Myocyte (in vitro differentiated cells): ENCODE data around the gene SPPL3. TPM values are rescaled to one million over a fixed set of nuclear protein-coding genes. Genes with fewer than 3 reads are reported as not detected.
A peak's percentile ranks its signal among the peaks of the same experiment; 100 is the strongest.

Experiments used
- DNase-seq: peaks from one replicate; pipeline ENCODE4 v3.0.0-alpha.2; 2012; ENCODE audit warnings: low read depth
- total RNA-seq: library from RNA; depleted of rRNA; stranded (reverse); fragments of >200 nt; gene quantifications from 2 replicates; pipeline ENCODE4 v1.2.3, GENCODE V29; 2014

SPPL3 gene
- total RNA-seq, 1 donor from 2014 or later = 12.2 TPM

DNA sequence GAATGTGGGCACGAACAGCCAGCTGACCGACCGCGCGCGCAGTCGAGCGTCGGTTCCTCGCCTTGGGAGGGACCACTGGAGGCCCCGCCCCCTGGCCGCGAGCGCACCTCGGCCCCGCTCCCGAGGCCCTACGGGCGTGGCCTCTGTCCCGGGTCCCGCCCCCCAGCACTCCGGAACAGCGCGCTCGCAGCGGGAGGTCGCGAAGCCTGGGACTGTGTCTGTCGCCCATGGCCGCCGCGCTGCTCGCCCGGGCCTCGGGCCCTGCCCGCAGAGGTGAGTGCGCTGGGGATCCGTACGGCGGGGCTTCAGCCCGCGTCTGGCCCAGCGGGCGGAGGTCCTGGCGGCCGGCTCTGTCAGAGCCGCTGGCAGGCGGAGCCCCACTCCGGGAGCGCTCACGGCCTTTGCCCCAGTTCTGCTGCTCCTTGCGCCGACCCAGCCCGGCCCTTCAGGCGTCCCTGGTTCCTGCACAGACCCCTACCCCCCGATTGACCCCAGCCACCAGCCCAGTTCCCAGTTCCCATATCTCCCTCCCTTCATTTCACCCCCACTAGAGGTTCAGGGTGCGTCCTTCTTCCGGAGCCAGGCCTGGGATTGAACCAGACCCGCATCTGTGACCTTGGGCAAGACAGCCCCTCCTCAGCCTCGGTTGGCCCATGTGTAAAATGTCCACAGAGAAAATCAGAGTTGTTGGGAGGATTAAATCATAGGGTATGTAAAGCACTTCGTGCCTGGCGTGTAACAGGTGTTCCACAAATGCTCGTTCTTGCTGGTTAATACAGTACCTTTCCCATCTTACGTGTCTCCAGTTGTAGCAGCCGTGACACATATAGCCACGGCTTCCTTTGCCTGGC lies 178.3 kb downstream of the SPPL3 start, which contains the start of gene ACADS:
Gene ACADS, plus strand, starts transcription at position 168 of the 851 bp plus-strand sequence. Its CDS starts 60 bp downstream, at position 228.
- DNase-seq = peak; percentile 86

DNA sequence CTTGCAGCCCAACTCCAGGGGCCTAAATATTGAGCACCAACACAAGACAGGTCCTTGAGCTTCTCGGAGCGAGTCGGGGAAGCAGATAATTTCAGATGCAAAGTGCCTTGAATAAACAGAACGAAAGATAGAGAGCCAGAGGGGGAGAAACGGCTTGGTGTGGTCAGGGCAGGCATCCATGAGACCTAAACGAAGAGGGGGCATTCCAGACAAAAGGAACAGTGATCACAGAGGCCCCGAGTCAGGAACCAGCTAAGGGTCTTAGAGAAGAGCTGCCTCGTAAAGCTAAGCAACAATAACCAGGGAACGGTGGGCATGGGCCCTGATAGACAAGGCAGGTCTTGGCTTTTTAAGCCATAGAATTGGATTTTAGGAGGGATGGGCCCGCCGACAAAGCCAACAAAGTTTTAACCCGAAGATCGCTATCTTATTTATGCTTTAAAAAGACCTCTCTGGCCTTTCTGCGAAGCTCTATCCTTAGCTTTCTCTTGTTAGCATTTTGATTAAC lies 179.0 kb downstream of the SPPL3 start:
- DNase-seq = no peak

DNA sequence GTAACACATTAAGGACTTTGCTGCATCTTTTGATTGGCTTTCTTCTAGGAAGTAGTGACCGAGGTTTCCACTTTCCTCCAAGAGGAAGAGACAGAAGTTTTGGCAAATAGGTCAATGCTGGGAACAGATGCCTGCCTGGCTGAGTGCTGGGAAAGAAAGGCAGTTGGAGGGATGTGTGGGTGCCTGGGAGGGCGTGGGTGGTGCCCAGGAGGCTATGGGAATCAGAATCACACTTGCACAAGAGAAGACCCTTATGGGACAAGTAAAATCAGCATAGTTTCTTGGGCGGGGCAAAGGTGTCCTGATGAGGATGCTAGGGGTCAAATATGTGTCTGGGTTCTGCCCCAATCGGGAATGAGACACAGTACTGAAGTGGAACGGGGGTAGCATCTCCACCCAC lies 179.4 kb downstream of the SPPL3 start:
- no peak for DNase-seq

DNA sequence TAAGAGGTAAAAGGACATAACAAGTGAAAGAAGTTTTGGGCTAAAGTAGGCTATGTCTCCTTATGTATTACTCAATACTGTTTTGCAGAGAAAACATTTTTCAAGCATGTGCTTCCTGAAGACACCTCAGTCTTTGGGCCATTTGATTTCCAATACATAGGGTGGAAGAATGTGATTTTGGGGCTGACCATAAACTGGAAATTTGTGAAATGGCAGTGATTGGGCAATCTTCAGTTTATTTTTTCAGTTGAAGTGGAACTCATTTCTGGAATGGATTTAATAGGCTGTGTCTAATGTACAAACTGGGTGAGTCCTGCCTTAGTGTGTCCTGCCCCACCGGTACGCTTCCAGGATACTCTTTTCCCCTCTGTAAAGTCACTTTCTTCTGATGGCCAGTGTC lies 181.4 kb downstream of the SPPL3 start:
- DNase-seq = no peak

DNA sequence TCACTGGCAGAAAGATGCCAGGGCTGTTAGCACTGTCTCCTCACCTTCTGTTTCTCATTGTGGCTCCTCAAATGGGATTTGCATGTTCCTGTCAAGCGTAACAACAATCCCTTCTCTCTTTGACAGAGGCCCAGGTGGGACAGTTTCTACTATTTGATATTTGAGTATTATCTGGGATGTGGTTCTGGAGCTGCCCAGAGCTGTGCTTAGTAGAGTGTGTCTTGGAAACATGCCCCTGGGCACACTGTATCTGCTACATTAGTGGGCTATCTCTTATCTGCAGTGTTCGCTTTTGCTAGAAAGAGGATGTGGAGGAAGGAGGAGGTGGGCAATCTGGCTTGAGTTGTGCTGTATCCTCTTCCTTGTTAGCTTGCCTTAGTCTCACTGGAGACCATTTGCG lies 182.3 kb downstream of the SPPL3 start:
- no peak for DNase-seq

DNA sequence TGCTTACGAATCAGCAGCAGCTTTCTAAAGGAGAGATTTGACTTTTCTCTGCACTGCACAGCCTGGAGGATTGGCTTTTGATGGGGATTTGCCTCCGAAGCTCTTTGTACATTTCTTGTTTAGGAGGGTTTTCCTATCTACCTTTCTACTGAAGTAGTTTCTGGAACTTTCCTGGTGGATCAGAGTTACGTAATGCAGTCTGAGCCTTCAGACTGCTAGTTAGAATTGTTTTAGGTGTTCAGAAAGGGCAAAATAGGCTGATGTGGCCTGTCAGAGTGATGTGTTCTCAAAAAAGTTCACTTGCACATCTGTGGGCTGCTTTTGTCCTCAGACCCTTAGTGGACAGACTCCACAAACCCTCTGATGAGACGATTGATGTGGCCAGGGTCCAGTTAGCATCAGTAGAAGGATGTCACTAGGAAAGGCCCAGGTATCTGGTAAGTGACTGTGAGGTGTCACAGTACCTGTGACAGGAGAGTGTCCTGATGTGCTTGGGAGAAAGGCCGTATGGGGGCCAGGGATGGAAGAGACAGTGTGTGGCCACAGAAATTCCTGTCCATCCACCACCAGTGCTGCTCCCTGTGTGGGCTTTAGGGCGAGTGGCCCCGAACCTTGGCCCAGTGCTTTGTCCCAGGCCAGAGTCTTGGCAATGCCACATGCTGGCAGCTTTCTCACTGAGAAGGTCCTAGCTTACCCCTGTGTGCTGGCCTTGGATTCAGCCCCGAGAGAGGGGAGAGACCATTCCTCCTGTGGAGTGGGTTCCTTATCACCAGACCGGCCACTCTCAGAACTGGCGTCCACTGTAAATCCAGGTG lies 183.0 kb downstream of the SPPL3 start:
- DNase-seq = no peak

DNA sequence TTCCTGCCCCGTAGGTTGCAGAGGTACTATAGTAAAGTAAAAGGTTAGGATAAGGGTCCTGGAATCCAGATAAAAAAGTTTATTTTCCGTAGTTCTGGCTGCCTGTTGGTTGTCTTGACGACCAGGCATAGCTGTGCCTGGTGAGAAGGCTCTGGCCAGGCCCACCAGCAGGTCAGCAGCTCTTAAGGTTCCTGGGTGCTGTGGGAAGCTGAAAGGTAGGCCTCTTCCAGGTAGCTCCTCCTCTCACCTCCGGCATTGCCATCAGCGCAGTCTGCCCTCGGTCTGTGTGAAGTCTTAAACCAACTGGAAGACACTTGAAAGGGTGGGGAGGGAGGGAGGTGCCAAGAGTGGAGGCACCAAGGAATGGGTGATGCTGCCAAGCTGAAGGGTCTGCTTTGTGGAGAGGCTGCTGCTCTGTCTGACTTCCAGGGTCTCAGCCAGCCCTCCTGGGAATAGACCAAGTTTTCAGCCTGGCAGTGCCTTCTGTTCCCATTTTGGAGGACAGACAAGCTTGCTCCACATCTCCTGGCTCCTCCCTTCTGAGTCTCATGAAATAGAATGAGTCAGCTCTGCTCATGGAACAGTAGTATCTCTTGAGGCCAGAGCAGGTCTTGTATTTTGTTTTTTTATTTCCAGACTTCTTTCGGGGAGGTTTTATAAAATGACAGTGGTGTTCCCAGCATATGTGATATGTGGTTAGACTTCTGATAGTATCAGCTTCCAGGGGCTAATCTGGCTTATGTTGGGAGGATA lies 183.7 kb downstream of the SPPL3 start:
- peak; percentile 75 for DNase-seq

DNA sequence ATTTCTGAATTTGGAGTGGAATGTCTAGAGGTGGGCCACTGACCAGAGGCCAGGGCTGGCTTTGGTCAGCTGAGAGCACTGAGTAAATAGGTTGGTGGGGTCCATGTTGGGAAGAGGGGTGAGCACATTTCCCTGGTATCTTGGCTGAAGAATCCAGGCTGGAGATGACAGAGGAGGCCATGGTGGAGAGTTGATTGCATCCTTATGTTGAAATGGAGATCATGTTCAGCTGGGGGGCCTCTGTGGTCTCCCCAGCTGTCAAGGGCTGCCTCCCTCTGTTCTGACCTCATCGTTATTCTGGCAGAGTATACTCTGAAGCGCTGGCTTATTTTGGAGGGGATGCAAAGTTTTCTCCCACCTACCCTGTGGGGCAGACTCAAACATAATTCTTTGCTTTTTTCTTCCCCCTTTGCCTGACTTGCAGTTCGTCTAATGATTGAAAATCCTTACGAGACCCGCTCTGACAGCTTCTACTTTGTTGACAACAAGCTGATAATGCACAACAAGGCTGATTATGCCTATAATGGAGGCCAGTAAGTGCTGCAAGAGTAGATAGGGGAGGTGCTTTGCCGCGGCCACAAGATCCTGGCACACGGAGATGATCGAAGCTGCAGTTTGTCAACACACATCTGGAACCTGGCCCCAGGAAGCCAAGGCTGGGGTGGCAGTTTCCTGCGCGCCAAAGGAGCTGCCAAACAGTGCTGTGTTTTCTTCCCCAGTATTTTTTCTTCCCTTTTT lies 184.5 kb downstream of the SPPL3 start:
- DNase-seq = no peak

DNA sequence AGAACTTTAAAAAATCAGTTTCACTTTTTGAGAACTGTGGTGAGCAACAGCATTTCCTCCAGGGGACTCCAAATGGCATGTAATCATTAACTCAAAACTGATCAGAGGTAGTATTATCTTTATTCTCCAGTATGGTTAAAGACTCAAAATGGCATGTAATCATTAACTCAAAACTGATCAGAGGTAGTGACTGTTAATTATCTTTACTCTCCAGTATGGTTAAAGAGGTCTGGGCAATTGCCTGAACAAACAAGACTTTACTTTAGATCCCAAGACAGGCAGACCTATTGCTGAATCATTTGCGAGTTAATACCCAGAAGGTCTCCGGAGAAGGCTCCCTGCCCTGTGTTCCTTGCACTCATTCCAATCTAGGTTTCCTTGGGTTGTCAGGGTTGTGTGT lies 185.1 kb downstream of the SPPL3 start:
- DNase-seq = no peak

DNA sequence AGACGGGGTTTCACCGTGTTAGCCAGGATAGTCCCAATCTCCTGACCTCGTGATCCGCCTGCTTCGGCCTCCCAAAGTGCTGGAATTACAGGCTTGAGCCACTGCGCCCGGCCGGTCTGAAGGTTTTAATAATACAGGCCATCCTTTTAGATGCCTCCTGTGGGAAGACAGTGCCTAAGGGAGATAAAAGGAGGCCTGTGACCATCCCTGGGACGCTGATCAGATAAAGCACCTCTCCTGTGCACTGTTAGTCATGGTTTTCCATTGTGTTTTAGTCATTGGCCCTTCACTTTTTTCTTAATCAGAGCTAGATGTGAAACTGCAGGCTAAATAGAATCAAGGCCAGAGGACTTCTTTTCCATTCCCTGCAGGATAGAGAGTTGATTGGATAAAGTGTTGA lies 186.1 kb downstream of the SPPL3 start:
- DNase-seq = no peak

DNA sequence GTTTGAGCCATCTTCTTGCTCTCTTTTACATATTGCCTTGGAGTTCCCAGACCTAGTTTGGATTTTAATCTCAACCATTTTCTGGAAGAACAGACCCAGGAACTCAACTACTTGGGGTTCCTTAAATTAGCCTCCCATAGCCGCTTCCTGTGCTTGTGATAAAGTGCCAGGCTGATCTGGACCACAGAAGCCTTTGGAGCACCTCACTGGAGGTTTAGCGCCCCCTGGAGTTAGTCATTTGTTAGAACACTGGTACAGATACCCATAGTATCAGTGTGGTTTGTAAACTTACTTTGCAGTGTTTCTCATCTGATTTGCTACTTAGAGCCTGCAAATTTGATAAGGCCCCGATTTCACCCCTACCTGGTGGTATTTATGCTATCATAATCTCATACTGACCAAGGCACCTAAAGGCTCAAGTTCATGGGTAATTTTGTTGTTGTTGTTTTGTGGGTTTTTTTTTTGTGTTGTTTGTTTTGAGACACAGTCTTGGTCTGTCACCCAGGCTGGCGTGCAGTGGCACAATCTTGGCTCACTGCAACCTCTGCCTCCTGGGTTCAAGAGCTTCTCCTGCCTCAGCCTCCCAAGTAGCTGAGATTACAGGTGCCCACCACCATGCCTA lies 190.2 kb downstream of the SPPL3 start:
- peak; percentile 87 for DNase-seq

DNA sequence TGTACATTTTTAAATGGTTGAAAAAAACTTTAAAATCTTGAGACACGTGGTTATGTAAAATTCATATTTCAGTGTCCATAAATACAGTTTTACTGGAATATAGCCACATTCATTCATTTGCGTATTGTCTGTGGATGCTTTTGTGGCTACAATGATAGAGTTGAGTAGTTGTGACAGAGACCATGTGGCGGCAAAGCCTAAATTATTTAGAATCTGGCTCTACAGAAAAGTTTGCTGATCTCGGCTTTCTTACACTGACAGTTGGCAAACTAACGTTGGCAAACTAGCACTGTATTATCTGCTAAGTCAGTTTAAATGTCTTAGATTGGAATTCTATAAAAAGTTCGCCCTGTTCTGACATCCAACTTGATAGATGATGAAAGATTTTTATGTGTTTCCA lies 191.5 kb downstream of the SPPL3 start:
- no peak for DNase-seq

Other genes starting within 250 kb of the SPPL3 start
- gene MLEC, start 217.2 kb downstream of the SPPL3 start, total RNA-seq = 95.0 and 115 TPM in 2 replicates
- gene UNC119B, start 193.9 kb downstream of the SPPL3 start, total RNA-seq = 7.8 and 9.3 TPM in 2 replicates
- 23.2 and 24.2 TPM in 2 replicates for gene ACADS, start 178.5 kb downstream of the SPPL3 start, total RNA-seq
- not detected in 2 replicates for gene HNF1A, start 74.2 kb upstream of the SPPL3 start, total RNA-seq
- 7.2 and 9.8 TPM in 2 replicates for gene C12orf43, start 112.1 kb upstream of the SPPL3 start, total RNA-seq
- gene OASL, start 134.9 kb upstream of the SPPL3 start, total RNA-seq = 0.68 and 1.2 TPM in 2 replicates
- gene P2RX7, start 228.5 kb upstream of the SPPL3 start, total RNA-seq = 0.11 and 0.21 TPM in 2 replicates